Femur (tissue), 1 donor: ENCODE data around the gene TFR2.

Experiments
- DNase-seq: peaks from one replicate; pipeline ENCODE4 v3.0.0-alpha.2; 2017

The TFR2 gene

DNA sequence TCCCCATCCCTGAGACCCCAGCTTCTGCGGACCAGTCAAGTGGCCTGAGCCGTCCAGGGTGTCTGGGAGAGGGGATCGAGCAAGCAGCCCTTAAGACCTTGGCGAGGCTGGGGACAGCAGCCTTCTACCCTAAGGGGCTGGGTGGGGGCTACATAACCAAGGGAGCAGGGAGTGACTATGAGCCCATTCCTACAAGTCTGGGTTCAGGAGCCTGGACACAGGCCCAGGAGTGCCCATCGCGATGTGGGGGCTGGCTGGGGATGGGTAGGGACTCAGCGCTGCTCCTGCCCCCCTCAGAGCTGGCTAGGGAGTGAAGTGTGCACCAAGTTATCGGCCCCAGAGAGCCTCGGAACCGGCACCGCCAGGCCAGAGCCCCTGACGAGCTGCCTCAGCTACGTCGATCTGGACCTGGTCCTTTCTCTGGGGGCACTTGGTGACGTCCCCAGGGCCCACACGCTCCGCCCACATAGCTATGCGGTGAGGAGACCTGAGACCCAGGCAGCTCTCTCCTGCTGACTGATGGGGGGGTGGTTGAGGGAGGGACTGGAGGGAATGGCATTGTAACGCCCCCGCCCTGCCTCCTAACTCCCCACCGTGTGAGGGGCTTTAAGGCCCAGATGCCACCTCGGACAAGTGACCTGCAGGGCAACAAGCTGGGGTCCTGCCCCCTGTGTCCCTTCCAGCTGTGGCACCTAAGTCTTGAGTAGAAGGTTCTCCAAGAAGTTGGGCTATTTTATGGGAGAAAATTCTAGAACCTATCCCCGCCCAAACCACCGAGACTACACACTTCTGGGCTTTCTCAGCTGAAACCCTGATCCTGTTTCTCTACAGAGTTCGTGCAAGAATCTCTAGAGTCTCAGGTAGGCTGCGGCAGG, 70.2 kb downstream of the TFR2 start:
- peak; percentile 28 for DNase-seq
